Suprapubic skin (tissue), 4 donors: Measurements from ENCODE around the gene FIGNL1. TPM values are rescaled to one million over a fixed set of nuclear protein-coding genes. Genes with fewer than 3 reads are reported as not detected.

Experiments
- DNase-seq, 2 donors: peaks; one replicate each; pipeline ENCODE4 v3.0.0-alpha.2; 2019; ENCODE audit warnings: low spot score in 2 of 2
- H3K27ac ChIP-seq: fragments of 200-600 bp; sonication (generic); one replicate; pipeline ENCODE4 v1.5.1; 2019
- H3K27me3 ChIP-seq: fragments of 200-600 bp; sonication (generic); one replicate; pipeline ENCODE4 v1.5.1; 2019
- H3K36me3 ChIP-seq: fragments of 200-600 bp; sonication (generic); one replicate; pipeline ENCODE4 v1.5.1; 2019
- H3K4me1 ChIP-seq: fragments of 200-600 bp; sonication (generic); one replicate; pipeline ENCODE4 v1.5.1; 2019
- H3K4me3 ChIP-seq: fragments of 200-600 bp; sonication (generic); one replicate; pipeline ENCODE4 v1.5.1; 2019; ENCODE audit warnings: mild to moderate bottlenecking
- H3K9me3 ChIP-seq: fragments of 200-600 bp; sonication (generic); one replicate; pipeline ENCODE4 v1.5.1; 2019
- EP300 ChIP-seq: sonication (generic); formaldehyde crosslinking; IDR thresholded peaks from one replicate; pipeline ENCODE4 v1.6.1; 2017; ENCODE audit warnings: antibody characterized with exemption
- POLR2A ChIP-seq, 2 donors: fragments of 450-650 bp; IDR thresholded peaks; one replicate each; pipeline ENCODE4 v1.6.1; 2017; ENCODE audit warnings: antibody characterized with exemption in 2 of 2, mild to moderate bottlenecking in 2 of 2, moderate library complexity in 2 of 2
- POLR2AphosphoS5 ChIP-seq, 3 donors: sonication (generic); formaldehyde crosslinking; IDR thresholded peaks; one replicate each; pipeline ENCODE4 v1.6.1; 2017; ENCODE audit warnings: antibody characterized with exemption in 3 of 3
- WGBS: methylation state at CpG from one replicate; pipeline ENCODE4 v1.1.5; 2018; 5-methylcytosine and 5-hydroxymethylcytosine counted together
- total RNA-seq, 4 donors: library from RNA; depleted of rRNA; stranded (reverse); fragments of >200 nt; gene quantifications; one replicate each; pipeline ENCODE4 v1.1.0, GENCODE V29; 2016
- TF ChIP-seq, protein P1 (sequence below), 2 donors: fragments of 200-600 bp in 1 of 2; fragments of 450-650 bp in 1 of 2; sonication (generic) in 1 of 2; IDR thresholded peaks; one replicate each; pipeline ENCODE4 v1.5.1; 2016 to 2019; ENCODE audit warnings: antibody characterized with exemption in 2 of 2, mild to moderate bottlenecking in 1 of 2, moderate library complexity in 1 of 2

FIGNL1 gene
- total RNA-seq, 4 donors from 2014 or later: 8.1 to 22.1 (median 16.4) TPM

DNA sequence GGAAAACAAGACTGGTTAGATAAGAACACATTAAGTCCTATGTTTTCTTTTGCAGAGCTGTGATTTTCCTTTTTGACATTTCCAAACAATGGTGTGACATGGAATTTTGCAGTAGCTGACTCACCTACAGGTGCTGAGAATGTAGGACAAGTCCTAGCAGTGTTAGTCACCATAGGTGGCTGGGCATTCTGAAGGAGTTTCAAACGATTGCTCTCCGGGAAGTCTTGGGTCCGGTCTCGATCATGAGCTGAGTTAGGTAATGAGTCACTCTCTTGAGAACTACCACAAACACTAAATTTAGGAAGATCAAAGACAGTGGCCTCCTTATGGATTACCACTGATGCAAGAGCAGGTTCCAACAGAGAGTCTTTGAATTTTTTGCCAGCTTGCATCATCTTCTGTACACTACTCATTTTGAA lies 3.6 kb downstream of the FIGNL1 start:
- H3K4me1 ChIP-seq: peaks cover 22% of the 10 kb centered on the region
- no peak for DNase-seq
- H3K9me3 ChIP-seq: no peaks in the 10 kb centered on the region
- H3K27ac ChIP-seq: no peak overlapping the region
- TF ChIP-seq POLR2A (IDR thresholded peaks at IDR 0.05) (no peak), POLR2AphosphoS5 (IDR thresholded peaks at IDR 0.05) (no peak), EP300 (no peak)
- TF ChIP-seq, protein P1, sequence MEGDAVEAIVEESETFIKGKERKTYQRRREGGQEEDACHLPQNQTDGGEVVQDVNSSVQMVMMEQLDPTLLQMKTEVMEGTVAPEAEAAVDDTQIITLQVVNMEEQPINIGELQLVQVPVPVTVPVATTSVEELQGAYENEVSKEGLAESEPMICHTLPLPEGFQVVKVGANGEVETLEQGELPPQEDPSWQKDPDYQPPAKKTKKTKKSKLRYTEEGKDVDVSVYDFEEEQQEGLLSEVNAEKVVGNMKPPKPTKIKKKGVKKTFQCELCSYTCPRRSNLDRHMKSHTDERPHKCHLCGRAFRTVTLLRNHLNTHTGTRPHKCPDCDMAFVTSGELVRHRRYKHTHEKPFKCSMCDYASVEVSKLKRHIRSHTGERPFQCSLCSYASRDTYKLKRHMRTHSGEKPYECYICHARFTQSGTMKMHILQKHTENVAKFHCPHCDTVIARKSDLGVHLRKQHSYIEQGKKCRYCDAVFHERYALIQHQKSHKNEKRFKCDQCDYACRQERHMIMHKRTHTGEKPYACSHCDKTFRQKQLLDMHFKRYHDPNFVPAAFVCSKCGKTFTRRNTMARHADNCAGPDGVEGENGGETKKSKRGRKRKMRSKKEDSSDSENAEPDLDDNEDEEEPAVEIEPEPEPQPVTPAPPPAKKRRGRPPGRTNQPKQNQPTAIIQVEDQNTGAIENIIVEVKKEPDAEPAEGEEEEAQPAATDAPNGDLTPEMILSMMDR (IDR thresholded peaks at IDR 0.05): no peak
- H3K36me3 ChIP-seq: peaks cover 26% of the 10 kb centered on the region
- H3K27me3 ChIP-seq: no peaks in the 10 kb centered on the region
- H3K4me3 ChIP-seq: no peak overlapping the region
- WGBS: 53% methylated on average over 4 of the region's 4 CpGs

DNA sequence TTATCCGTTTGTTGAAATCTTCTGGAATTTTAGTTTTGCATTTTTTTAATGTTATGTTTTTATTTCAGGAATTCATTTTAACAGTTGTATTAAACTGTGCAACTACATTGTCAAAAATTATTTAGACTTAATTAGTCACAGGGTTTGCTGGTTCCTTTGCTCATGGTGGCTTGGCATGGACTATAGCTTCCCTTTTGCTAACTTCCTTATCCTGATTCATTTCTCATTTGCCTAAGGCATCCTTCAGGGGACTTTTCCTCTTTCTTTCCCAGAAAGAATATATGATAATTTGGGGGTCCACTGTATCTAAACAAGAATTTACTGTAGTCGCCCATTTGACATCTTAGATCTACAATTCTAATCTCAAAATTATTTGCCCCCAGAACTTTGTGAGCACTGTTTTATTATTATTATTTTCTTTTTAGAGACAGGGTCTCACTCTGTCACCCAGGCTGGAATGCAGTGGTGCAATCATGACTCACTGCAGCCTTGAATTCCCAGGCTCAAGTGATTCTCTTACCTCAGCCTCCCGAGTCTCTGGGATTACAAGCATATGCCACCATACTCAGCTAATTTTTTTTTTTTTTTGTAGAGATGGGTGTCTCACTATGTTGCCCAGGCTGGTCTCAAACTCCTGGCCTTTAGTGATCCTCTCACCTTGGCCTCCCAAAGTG lies 13.9 kb downstream of the FIGNL1 start:
- H3K27ac ChIP-seq: no peak overlapping the region
- TF ChIP-seq POLR2AphosphoS5 (IDR thresholded peaks at IDR 0.05) (no peak), EP300 (no peak), POLR2A (IDR thresholded peaks at IDR 0.05) (no peak)
- TF ChIP-seq, protein P1 (IDR thresholded peaks at IDR 0.05): no peak
- H3K4me3 ChIP-seq: no peak overlapping the region
- no peaks in the 10 kb centered on the region for H3K9me3 ChIP-seq
- 86% methylated on average over 3 of the region's 3 CpGs for WGBS
- H3K36me3 ChIP-seq: peaks cover 18% of the 10 kb centered on the region
- H3K27me3 ChIP-seq: no peaks in the 10 kb centered on the region
- H3K4me1 ChIP-seq: no peaks in the 10 kb centered on the region
- no peak for DNase-seq

DNA sequence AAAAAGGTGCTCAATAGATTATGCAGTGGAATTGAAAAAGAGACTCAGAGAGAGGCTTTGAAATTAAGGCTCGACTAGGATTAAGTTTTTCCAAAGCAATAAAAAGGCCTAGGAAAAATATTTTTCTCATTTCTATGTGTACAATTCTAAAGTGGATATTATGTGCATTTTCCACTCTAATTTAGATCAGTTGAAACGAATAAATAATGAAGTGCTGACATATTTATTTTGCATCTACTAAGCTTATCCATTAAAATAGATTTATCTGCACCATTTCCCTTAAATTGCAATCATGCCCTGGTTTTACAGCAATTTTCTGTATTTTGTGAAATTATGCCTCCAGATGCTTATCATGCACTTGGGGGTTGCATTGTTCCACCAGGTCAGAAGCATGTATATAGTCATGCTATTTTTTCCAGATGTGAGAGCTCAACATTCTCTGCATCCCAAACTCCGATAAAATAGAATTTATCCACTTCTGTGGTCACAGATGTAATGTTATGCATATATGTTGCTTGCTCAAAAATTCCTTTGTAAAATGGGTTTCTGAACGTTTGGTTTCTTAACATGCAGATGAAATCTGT lies 18.3 kb downstream of the FIGNL1 start:
- TF ChIP-seq POLR2A (IDR thresholded peaks at IDR 0.05) (no peak), POLR2AphosphoS5 (IDR thresholded peaks at IDR 0.05) (no peak), EP300 (no peak)
- TF ChIP-seq, protein P1 (IDR thresholded peaks at IDR 0.05): no peak
- H3K4me1 ChIP-seq: no peaks in the 10 kb centered on the region
- H3K4me3 ChIP-seq: no peak overlapping the region
- no peaks in the 10 kb centered on the region for H3K27me3 ChIP-seq
- H3K36me3 ChIP-seq: no peaks in the 10 kb centered on the region
- WGBS: 56% methylated on average over 4 of the region's 4 CpGs
- no peaks in the 10 kb centered on the region for H3K9me3 ChIP-seq
- no peak overlapping the region for H3K27ac ChIP-seq
- no peak for DNase-seq

DNA sequence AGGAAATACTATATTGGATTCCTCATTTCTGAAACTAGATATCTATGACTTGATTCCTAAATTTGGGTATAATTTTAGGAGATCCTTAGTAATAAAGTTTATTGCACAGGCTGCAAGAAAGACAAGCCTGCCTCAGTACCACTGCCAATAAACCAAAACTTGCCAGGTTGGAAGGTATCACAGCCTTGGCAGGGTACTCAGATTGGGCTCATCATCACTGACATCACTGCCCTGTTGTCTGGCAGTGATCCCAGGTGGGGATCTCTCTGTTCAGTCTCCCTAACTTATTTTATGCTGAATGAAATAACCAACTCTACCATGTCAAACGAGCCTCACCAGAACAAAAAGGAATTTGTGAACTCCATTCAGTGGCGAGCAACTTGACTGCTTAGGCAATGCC lies 18.8 kb downstream of the FIGNL1 start:
- Histone ChIP-seq H3K36me3 (no peaks in the 10 kb centered on the region), H3K27ac (no peak overlapping the region), H3K4me3 (no peak overlapping the region), H3K9me3 (no peaks in the 10 kb centered on the region), H3K4me1 (no peaks in the 10 kb centered on the region), H3K27me3 (no peaks in the 10 kb centered on the region)
- no peak for TF ChIP-seq POLR2A (IDR thresholded peaks at IDR 0.05)
- no peak for TF ChIP-seq EP300
- TF ChIP-seq, protein P1 (IDR thresholded peaks at IDR 0.05): no peak
- no peak for TF ChIP-seq POLR2AphosphoS5 (IDR thresholded peaks at IDR 0.05)
- DNase-seq: no peak
- WGBS: 55% methylated on average over 2 of the region's 2 CpGs

DNA sequence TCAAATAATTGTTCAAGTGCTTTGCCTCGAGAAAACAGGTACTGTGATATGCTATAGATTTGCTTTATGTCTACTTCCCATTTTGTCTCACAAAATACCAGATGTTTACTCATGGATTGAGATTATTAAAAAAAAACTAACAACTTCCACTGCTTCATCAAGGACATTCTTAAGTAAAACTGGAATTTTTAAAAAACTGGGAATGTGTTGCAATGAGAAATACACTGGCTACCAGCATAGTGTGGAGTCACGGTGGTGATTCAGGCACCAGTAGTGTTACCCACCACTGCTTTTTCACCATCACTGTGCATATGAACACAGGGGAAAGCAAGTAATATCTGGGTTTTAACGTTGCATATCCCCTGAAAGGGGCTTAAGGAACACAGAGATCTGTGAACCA lies 21.2 kb downstream of the FIGNL1 start:
- H3K27ac ChIP-seq: no peak overlapping the region
- H3K4me1 ChIP-seq: no peaks in the 10 kb centered on the region
- DNase-seq: no peak
- H3K4me3 ChIP-seq: no peak overlapping the region
- H3K36me3 ChIP-seq: no peaks in the 10 kb centered on the region
- no peaks in the 10 kb centered on the region for H3K27me3 ChIP-seq
- H3K9me3 ChIP-seq: no peaks in the 10 kb centered on the region
- 85% methylated on average over 3 of the region's 3 CpGs for WGBS
- no peak for TF ChIP-seq POLR2A (IDR thresholded peaks at IDR 0.05)
- no peak for TF ChIP-seq EP300
- TF ChIP-seq, protein P1 (IDR thresholded peaks at IDR 0.05): no peak
- TF ChIP-seq POLR2AphosphoS5 (IDR thresholded peaks at IDR 0.05): no peak
